Effector CD8-positive, alpha-beta T cell (primary cell): ENCODE data around the gene IMP3.

Source experiments
- DNase-seq: peaks from one replicate; lab custom pipeline; 2025; lab: John Stamatoyannopoulos, UW

IMP3 gene

GRCh38 chr15:75672646-75673425 is 32.8 kb upstream of the IMP3 start:
- no peak for DNase-seq

- no peak for DNase-seq
Measured at GRCh38 chr15:75671730-75672602, 31.9 kb upstream of the IMP3 start.

GRCh38 chr15:75669879-75670212 is 29.8 kb upstream of the IMP3 start:
- DNase-seq = no peak

- DNase-seq = no peak
Measured at GRCh38 chr15:75669191-75669878, 29.3 kb upstream of the IMP3 start.

GRCh38 chr15:75666823-75667501 is 26.9 kb upstream of the IMP3 start:
- DNase-seq = no peak

- DNase-seq = no peak
Measured at GRCh38 chr15:75663931-75664421, 24.0 kb upstream of the IMP3 start.

GRCh38 chr15:75662823-75663519 is 22.9 kb upstream of the IMP3 start:
- no peak for DNase-seq

GRCh38 chr15:75661756-75662140 is 21.7 kb upstream of the IMP3 start:
- no peak for DNase-seq

GRCh38 chr15:75661100-75661755 is 21.2 kb upstream of the IMP3 start:
- no peak for DNase-seq

GRCh38 chr15:75659928-75660645 is 20.1 kb upstream of the IMP3 start:
- DNase-seq = no peak

GRCh38 chr15:75659141-75659771 is 19.2 kb upstream of the IMP3 start:
- no peak for DNase-seq

- DNase-seq = no peak
Measured at GRCh38 chr15:75656813-75657212, 16.8 kb upstream of the IMP3 start.

- DNase-seq = no peak
Measured at GRCh38 chr15:75656331-75656730, 16.3 kb upstream of the IMP3 start.

GRCh38 chr15:75655931-75656330 is 15.9 kb upstream of the IMP3 start:
- DNase-seq = no peak

- no peak for DNase-seq
Measured at GRCh38 chr15:75654201-75654907, 14.3 kb upstream of the IMP3 start.

- no peak for DNase-seq
Measured at GRCh38 chr15:75653347-75653913, 13.4 kb upstream of the IMP3 start.

- DNase-seq = no peak
Measured at GRCh38 chr15:75651810-75652543, 12.0 kb upstream of the IMP3 start.
